RWPE1 (cell line): ENCODE data around the gene AKNAD1.

Source experiments
- CTCF ChIA-PET: fragments of 350-600 bp; sonication (Branson Sonifier 250); formaldehyde crosslinking; extraction: SDS; loops from one replicate; lab custom pipeline; 2021; lab: Yijun Ruan, JAX
- POLR2A ChIA-PET: fragments of 400-600 bp; formaldehyde crosslinking; extraction: SDS; loops from one replicate; lab custom pipeline; 2020; ENCODE audit warnings: antibody characterized with exemption; ENCODE audit not compliant: low non-redundant PET; lab: Yijun Ruan, JAX
- DNase-seq: peaks from one replicate; pipeline ENCODE4 v3.0.0; 2012; ENCODE audit warnings: low spot score
- H3K27ac ChIP-seq: fragments of 450-650 bp; 2 replicates; pipeline ENCODE4 v1.5.1; 2017
- CTCF ChIP-seq: fragments of 450-650 bp; conservative IDR thresholded peaks from 2 replicates; pipeline ENCODE4 v1.5.1; 2017; ENCODE audit warnings: low read depth, mild to moderate bottlenecking

AKNAD1 gene

GRCh38 chr1:108856994-108857393, at the start of gene AKNAD1:
Gene AKNAD1, minus strand, starts transcription at chr1:108857094. Its CDS starts 4,430 bp downstream, at chr1:108852664.
- H3K27ac ChIP-seq, result no peak within 1 kb of the TSS
- no peak for TF ChIP-seq CTCF
- DNase-seq, result no peak
- CTCF ChIA-PET, result no interaction called here
- POLR2A ChIA-PET, result no interaction called here

GRCh38 chr1:108901106-108901505, 44.2 kb upstream of the AKNAD1 start:
- CTCF ChIA-PET, result no interaction called here
- POLR2A ChIA-PET, result no interaction called here
- H3K27ac ChIP-seq, result no peak overlapping the region
- TF ChIP-seq CTCF, result no peak
- peak; percentile 35 for DNase-seq

GRCh38 chr1:108897865-108898720, 41.2 kb upstream of the AKNAD1 start:
- CTCF ChIA-PET, result interaction anchor here (0.6 to 1.9 kb wide), 10 partner anchors 9 to 207 kb away, joined by 3 to 36 read pairs (median 4); no protein-coding TSS in a partner anchor
- H3K27ac ChIP-seq, result no peak overlapping the region
- peak; percentile 46 for DNase-seq
- peak; percentile 73 for TF ChIP-seq CTCF
- POLR2A ChIA-PET, result no interaction called here

- POLR2A ChIA-PET, result no interaction called here
- no peak for TF ChIP-seq CTCF
- DNase-seq, result no peak
- CTCF ChIA-PET, result interaction anchor here (0.9 to 1.3 kb wide), 3 partner anchors 8 to 68 kb away, joined by 4 to 5 read pairs (median 5); no protein-coding TSS in a partner anchor
- no peak overlapping the region for H3K27ac ChIP-seq
Observed at GRCh38 chr1:108896146-108897145, 39.6 kb upstream of the AKNAD1 start.

GRCh38 chr1:108893141-108893530, 36.2 kb upstream of the AKNAD1 start:
- no peak overlapping the region for H3K27ac ChIP-seq
- TF ChIP-seq CTCF, result no peak
- ChIA-PET POLR2A (no interaction called here), CTCF (interaction anchor here (1.5 kb wide), 1 partner anchor 65 kb away, joined by 5 read pairs; no protein-coding TSS in a partner anchor)
- no peak for DNase-seq
